Astrocyte (in vitro differentiated cells and primary cell): ENCODE data around the gene IDS. TPM values are rescaled to one million over a fixed set of nuclear protein-coding genes. Genes with fewer than 3 reads are reported as not detected.

Experiments used
- DNase-seq: peaks from one replicate; pipeline ENCODE4 v3.0.0-alpha.2; 2010; ENCODE audit warnings: low read depth
- FAIRE-seq: peaks from 2 replicates; lab custom pipeline; 2011; peaks lifted over from hg19 to GRCh38; lab: Jason Lieb, UNC
- H2AFZ ChIP-seq: 2 replicates; pipeline ENCODE4 v1.6.0; 2012; ENCODE audit warnings: low read depth, low read length, inconsistent platforms
- H3K27ac ChIP-seq: 2 replicates; pipeline ENCODE4 v1.5.1; 2011; ENCODE audit warnings: low read depth, low read length, inconsistent platforms
- H3K27me3 ChIP-seq: 2 replicates; pipeline ENCODE4 v1.6.0; 2011; ENCODE audit warnings: low read length, inconsistent platforms; ENCODE audit not compliant: insufficient read depth
- H3K36me3 ChIP-seq: 2 replicates; pipeline ENCODE4 v1.5.1; 2011; ENCODE audit warnings: low read length, inconsistent platforms; ENCODE audit not compliant: insufficient read depth
- H3K4me1 ChIP-seq: 2 replicates; pipeline ENCODE4 v1.5.1; 2011; ENCODE audit warnings: low read length, inconsistent platforms; ENCODE audit not compliant: insufficient read depth
- H3K4me2 ChIP-seq: 2 replicates; pipeline ENCODE4 v1.6.0; 2012; ENCODE audit warnings: low read length, inconsistent platforms
- H3K4me3 ChIP-seq: 2 replicates; pipeline ENCODE4 v1.5.1; 2011; ENCODE audit warnings: low read depth, mild to moderate bottlenecking, low read length, inconsistent platforms; ENCODE audit not compliant: insufficient read depth
- H3K79me2 ChIP-seq: 2 replicates; pipeline ENCODE4 v1.6.0; 2012; ENCODE audit warnings: mild to moderate bottlenecking, low read length, inconsistent platforms; ENCODE audit not compliant: insufficient read depth
- H3K9ac ChIP-seq: 2 replicates; pipeline ENCODE4 v1.6.0; 2012; ENCODE audit warnings: mild to moderate bottlenecking, low read length, inconsistent platforms
- H3K9me3 ChIP-seq: 2 replicates; pipeline ENCODE4 v1.5.1; 2012; ENCODE audit warnings: low read depth, mild to moderate bottlenecking, low read length, inconsistent platforms; ENCODE audit not compliant: insufficient read depth
- H4K20me1 ChIP-seq: 2 replicates; pipeline ENCODE4 v1.6.0; 2012; ENCODE audit warnings: low read length, inconsistent platforms; ENCODE audit not compliant: insufficient read depth
- H3K27ac Mint-ChIP-seq: one replicate; pipeline ENCODE4 v1.8.0; 2021; ENCODE audit warnings: mild to moderate bottlenecking, mixed read lengths; ENCODE audit not compliant: unreplicated experiment
- H3K27me3 Mint-ChIP-seq: one replicate; pipeline ENCODE4 v1.8.0; 2021; ENCODE audit warnings: low read depth, mixed read lengths; ENCODE audit not compliant: unreplicated experiment
- H3K36me3 Mint-ChIP-seq: one replicate; pipeline ENCODE4 v1.8.0; 2021; ENCODE audit warnings: low read depth, mixed read lengths; ENCODE audit not compliant: unreplicated experiment
- H3K4me1 Mint-ChIP-seq: one replicate; pipeline ENCODE4 v1.8.0; 2021; ENCODE audit warnings: low read depth, mixed read lengths; ENCODE audit not compliant: unreplicated experiment
- H3K4me3 Mint-ChIP-seq: one replicate; pipeline ENCODE4 v1.8.0; 2021; ENCODE audit warnings: mild to moderate bottlenecking, moderate library complexity, mixed read lengths; ENCODE audit not compliant: unreplicated experiment
- H3K9me3 Mint-ChIP-seq: one replicate; pipeline ENCODE4 v1.8.0; 2021; ENCODE audit warnings: mild to moderate bottlenecking, mixed read lengths; ENCODE audit not compliant: unreplicated experiment
- CTCF ChIP-seq: IDR thresholded peaks from 2 replicates; pipeline ENCODE4 v1.5.1; 2011; ENCODE audit warnings: low read depth, mild to moderate bottlenecking, inconsistent platforms, low read length, moderate library complexity; ENCODE audit not compliant: insufficient read depth
- EZH2 ChIP-seq: IDR thresholded peaks from 2 replicates; pipeline ENCODE4 v1.6.1; 2012; ENCODE audit warnings: mild to moderate bottlenecking, low read length, inconsistent platforms; ENCODE audit not compliant: insufficient read depth
- total RNA-seq: library from RNA; stranded (reverse); gene quantifications from 2 replicates; pipeline ENCODE4 v1.2.1, GENCODE V29; 2021

Gene IDS
- total RNA-seq, 1 donor from 2014 or later, result 130 TPM

- no peaks in the 10 kb centered on the region for H3K36me3 Mint-ChIP-seq
- FAIRE-seq (peak; percentile 59), DNase-seq (no peak)
- no peaks in the 10 kb centered on the region for H4K20me1 ChIP-seq
- H3K27ac Mint-ChIP-seq, result no peak overlapping the region
- H3K27me3 Mint-ChIP-seq, result no peaks in the 10 kb centered on the region
- no peak overlapping the region for H2AFZ ChIP-seq
- no peaks in the 10 kb centered on the region for H3K79me2 ChIP-seq
- no peak overlapping the region for H3K4me3 ChIP-seq
- H3K4me1 ChIP-seq, result no peaks in the 10 kb centered on the region
- H3K27me3 ChIP-seq, result no peaks in the 10 kb centered on the region
- peaks cover 8% of the 10 kb centered on the region for H3K9me3 Mint-ChIP-seq
- no peak overlapping the region for H3K4me3 Mint-ChIP-seq
- no peak overlapping the region for H3K9ac ChIP-seq
- no peaks in the 10 kb centered on the region for H3K9me3 ChIP-seq
- H3K36me3 ChIP-seq, result no peaks in the 10 kb centered on the region
- no peak overlapping the region for H3K27ac ChIP-seq
- TF ChIP-seq EZH2, result no peak
- no peak for TF ChIP-seq CTCF
- peaks cover 12% of the 10 kb centered on the region for H3K4me1 Mint-ChIP-seq
- no peak overlapping the region for H3K4me2 ChIP-seq
Measured at GRCh38 chrX:149453906-149454822, 50.9 kb downstream of the IDS start.

GRCh38 chrX:149453030-149453429 lies 52.1 kb downstream of the IDS start:
- Histone ChIP-seq H3K4me2 (no peak overlapping the region), H3K27me3 (no peaks in the 10 kb centered on the region), H2AFZ (no peak overlapping the region), H3K36me3 (no peaks in the 10 kb centered on the region), H4K20me1 (no peaks in the 10 kb centered on the region), H3K9me3 (no peaks in the 10 kb centered on the region), H3K4me1 (no peaks in the 10 kb centered on the region), H3K9ac (no peak overlapping the region), H3K79me2 (no peaks in the 10 kb centered on the region), H3K4me3 (no peak overlapping the region), H3K27ac (no peak overlapping the region)
- Mint-ChIP-seq H3K36me3 (no peaks in the 10 kb centered on the region), H3K27ac (peak overlapping the region; percentile 84), H3K4me1 (peaks cover 12% of the 10 kb centered on the region), H3K9me3 (peaks cover 11% of the 10 kb centered on the region), H3K4me3 (no peak overlapping the region), H3K27me3 (no peaks in the 10 kb centered on the region)
- FAIRE-seq (peak; percentile 32), DNase-seq (peak; percentile 37)
- TF ChIP-seq CTCF (no peak), EZH2 (no peak)

- FAIRE-seq, result peak; percentile 72
- Histone ChIP-seq H3K4me3 (no peak overlapping the region), H2AFZ (no peak overlapping the region), H3K9me3 (no peaks in the 10 kb centered on the region), H3K4me1 (no peaks in the 10 kb centered on the region), H3K9ac (no peak overlapping the region), H3K79me2 (no peaks in the 10 kb centered on the region), H3K27me3 (no peaks in the 10 kb centered on the region), H3K4me2 (no peak overlapping the region), H3K36me3 (no peaks in the 10 kb centered on the region), H3K27ac (no peak overlapping the region), H4K20me1 (no peaks in the 10 kb centered on the region)
- H3K9me3 Mint-ChIP-seq, result no peaks in the 10 kb centered on the region
- no peak overlapping the region for H3K27ac Mint-ChIP-seq
- TF ChIP-seq CTCF (no peak), EZH2 (no peak)
- no peaks in the 10 kb centered on the region for H3K36me3 Mint-ChIP-seq
- no peak for DNase-seq
- H3K4me1 Mint-ChIP-seq, result no peaks in the 10 kb centered on the region
- H3K4me3 Mint-ChIP-seq, result no peak overlapping the region
- peaks cover 2% of the 10 kb centered on the region for H3K27me3 Mint-ChIP-seq
Measured at GRCh38 chrX:149433451-149433850, 71.7 kb downstream of the IDS start.
